Astrocyte (in vitro differentiated cells and primary cell): ENCODE measurements around the gene ARSI. TPM values are rescaled to one million over a fixed set of nuclear protein-coding genes. Genes with fewer than 3 reads are reported as not detected.
A peak's percentile ranks its signal among the peaks of the same experiment; 100 is the strongest.

Source experiments
- DNase-seq: peaks from one replicate; pipeline ENCODE4 v3.0.0-alpha.2; 2010; ENCODE audit warnings: low read depth
- FAIRE-seq: peaks from 2 replicates; lab custom pipeline; 2011; peaks lifted over from hg19 to GRCh38; lab: Jason Lieb, UNC
- H2AFZ ChIP-seq: 2 replicates; pipeline ENCODE4 v1.6.0; 2012; ENCODE audit warnings: low read depth, low read length, inconsistent platforms
- H3K27ac ChIP-seq: 2 replicates; pipeline ENCODE4 v1.5.1; 2011; ENCODE audit warnings: low read depth, low read length, inconsistent platforms
- H3K27me3 ChIP-seq: 2 replicates; pipeline ENCODE4 v1.6.0; 2011; ENCODE audit warnings: low read length, inconsistent platforms; ENCODE audit not compliant: insufficient read depth
- H3K36me3 ChIP-seq: 2 replicates; pipeline ENCODE4 v1.5.1; 2011; ENCODE audit warnings: low read length, inconsistent platforms; ENCODE audit not compliant: insufficient read depth
- H3K4me1 ChIP-seq: 2 replicates; pipeline ENCODE4 v1.5.1; 2011; ENCODE audit warnings: low read length, inconsistent platforms; ENCODE audit not compliant: insufficient read depth
- H3K4me2 ChIP-seq: 2 replicates; pipeline ENCODE4 v1.6.0; 2012; ENCODE audit warnings: low read length, inconsistent platforms
- H3K4me3 ChIP-seq: 2 replicates; pipeline ENCODE4 v1.5.1; 2011; ENCODE audit warnings: low read depth, mild to moderate bottlenecking, low read length, inconsistent platforms; ENCODE audit not compliant: insufficient read depth
- H3K79me2 ChIP-seq: 2 replicates; pipeline ENCODE4 v1.6.0; 2012; ENCODE audit warnings: mild to moderate bottlenecking, low read length, inconsistent platforms; ENCODE audit not compliant: insufficient read depth
- H3K9ac ChIP-seq: 2 replicates; pipeline ENCODE4 v1.6.0; 2012; ENCODE audit warnings: mild to moderate bottlenecking, low read length, inconsistent platforms
- H3K9me3 ChIP-seq: 2 replicates; pipeline ENCODE4 v1.5.1; 2012; ENCODE audit warnings: low read depth, mild to moderate bottlenecking, low read length, inconsistent platforms; ENCODE audit not compliant: insufficient read depth
- H4K20me1 ChIP-seq: 2 replicates; pipeline ENCODE4 v1.6.0; 2012; ENCODE audit warnings: low read length, inconsistent platforms; ENCODE audit not compliant: insufficient read depth
- H3K27ac Mint-ChIP-seq: one replicate; pipeline ENCODE4 v1.8.0; 2021; ENCODE audit warnings: mild to moderate bottlenecking, mixed read lengths; ENCODE audit not compliant: unreplicated experiment
- H3K27me3 Mint-ChIP-seq: one replicate; pipeline ENCODE4 v1.8.0; 2021; ENCODE audit warnings: low read depth, mixed read lengths; ENCODE audit not compliant: unreplicated experiment
- H3K36me3 Mint-ChIP-seq: one replicate; pipeline ENCODE4 v1.8.0; 2021; ENCODE audit warnings: low read depth, mixed read lengths; ENCODE audit not compliant: unreplicated experiment
- H3K4me1 Mint-ChIP-seq: one replicate; pipeline ENCODE4 v1.8.0; 2021; ENCODE audit warnings: low read depth, mixed read lengths; ENCODE audit not compliant: unreplicated experiment
- H3K4me3 Mint-ChIP-seq: one replicate; pipeline ENCODE4 v1.8.0; 2021; ENCODE audit warnings: mild to moderate bottlenecking, moderate library complexity, mixed read lengths; ENCODE audit not compliant: unreplicated experiment
- H3K9me3 Mint-ChIP-seq: one replicate; pipeline ENCODE4 v1.8.0; 2021; ENCODE audit warnings: mild to moderate bottlenecking, mixed read lengths; ENCODE audit not compliant: unreplicated experiment
- EZH2 ChIP-seq: IDR thresholded peaks from 2 replicates; pipeline ENCODE4 v1.6.1; 2012; ENCODE audit warnings: mild to moderate bottlenecking, low read length, inconsistent platforms; ENCODE audit not compliant: insufficient read depth
- total RNA-seq: library from RNA; stranded (reverse); gene quantifications from 2 replicates; pipeline ENCODE4 v1.2.1, GENCODE V29; 2021
- TF ChIP-seq, protein P1 (sequence below): IDR thresholded peaks from 2 replicates; pipeline ENCODE4 v1.5.1; 2011; ENCODE audit warnings: low read depth, mild to moderate bottlenecking, inconsistent platforms, low read length, moderate library complexity; ENCODE audit not compliant: insufficient read depth

ARSI gene
- total RNA-seq, 1 donor from 2014 or later, result 23.0 TPM

DNA sequence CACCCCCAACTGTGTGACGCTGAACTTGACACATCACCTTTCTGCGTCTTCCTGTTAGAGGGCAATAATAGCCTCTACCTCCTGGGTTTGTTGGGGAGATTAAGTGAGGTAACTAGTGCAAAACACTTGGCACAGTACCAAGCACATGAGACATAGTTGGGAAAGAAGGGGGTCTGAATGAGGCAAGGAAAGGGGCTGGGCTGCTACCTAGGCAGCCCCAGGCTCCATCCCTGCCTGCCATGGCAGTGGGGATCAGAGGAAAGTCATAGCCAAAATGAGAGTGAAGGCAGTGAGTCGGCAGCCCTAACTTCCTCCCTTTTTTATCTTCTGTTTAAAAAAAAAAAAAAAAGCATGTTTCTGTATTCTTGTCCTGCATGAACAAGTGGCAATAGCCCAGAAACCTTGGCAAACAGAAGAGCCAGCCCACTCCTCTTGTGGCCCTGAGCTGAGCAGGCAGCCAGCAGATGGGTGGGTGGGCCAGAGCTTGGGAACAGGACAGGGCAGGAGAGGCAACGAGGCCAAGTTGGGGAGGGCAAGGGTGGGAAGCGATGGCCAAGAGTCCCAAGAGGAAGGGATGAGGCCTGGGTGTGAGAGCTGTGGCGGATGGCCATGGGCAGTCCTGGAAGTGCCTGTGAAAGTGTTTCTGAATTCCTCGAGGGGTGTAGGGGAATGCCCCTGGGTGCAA lies 24.5 kb downstream of the ARSI start:
- peak overlapping the region; percentile 16 for H3K4me2 ChIP-seq
- Mint-ChIP-seq H3K36me3 (peaks cover under 1% of the 10 kb centered on the region), H3K9me3 (peaks cover under 1% of the 10 kb centered on the region), H3K4me3 (no peak overlapping the region), H3K27ac (peak overlapping the region; percentile 88), H3K27me3 (peaks cover 6% of the 10 kb centered on the region), H3K4me1 (peaks cover 32% of the 10 kb centered on the region)
- TF ChIP-seq, protein P1, sequence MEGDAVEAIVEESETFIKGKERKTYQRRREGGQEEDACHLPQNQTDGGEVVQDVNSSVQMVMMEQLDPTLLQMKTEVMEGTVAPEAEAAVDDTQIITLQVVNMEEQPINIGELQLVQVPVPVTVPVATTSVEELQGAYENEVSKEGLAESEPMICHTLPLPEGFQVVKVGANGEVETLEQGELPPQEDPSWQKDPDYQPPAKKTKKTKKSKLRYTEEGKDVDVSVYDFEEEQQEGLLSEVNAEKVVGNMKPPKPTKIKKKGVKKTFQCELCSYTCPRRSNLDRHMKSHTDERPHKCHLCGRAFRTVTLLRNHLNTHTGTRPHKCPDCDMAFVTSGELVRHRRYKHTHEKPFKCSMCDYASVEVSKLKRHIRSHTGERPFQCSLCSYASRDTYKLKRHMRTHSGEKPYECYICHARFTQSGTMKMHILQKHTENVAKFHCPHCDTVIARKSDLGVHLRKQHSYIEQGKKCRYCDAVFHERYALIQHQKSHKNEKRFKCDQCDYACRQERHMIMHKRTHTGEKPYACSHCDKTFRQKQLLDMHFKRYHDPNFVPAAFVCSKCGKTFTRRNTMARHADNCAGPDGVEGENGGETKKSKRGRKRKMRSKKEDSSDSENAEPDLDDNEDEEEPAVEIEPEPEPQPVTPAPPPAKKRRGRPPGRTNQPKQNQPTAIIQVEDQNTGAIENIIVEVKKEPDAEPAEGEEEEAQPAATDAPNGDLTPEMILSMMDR, result no peak
- no peak for TF ChIP-seq EZH2
- FAIRE-seq, result no peak
- H3K79me2 ChIP-seq, result no peaks in the 10 kb centered on the region
- no peaks in the 10 kb centered on the region for H3K36me3 ChIP-seq
- H3K9me3 ChIP-seq, result no peaks in the 10 kb centered on the region
- H3K4me3 ChIP-seq, result no peak overlapping the region
- no peak overlapping the region for H2AFZ ChIP-seq
- H3K4me1 ChIP-seq, result peaks cover 16% of the 10 kb centered on the region
- no peaks in the 10 kb centered on the region for H4K20me1 ChIP-seq
- H3K9ac ChIP-seq, result no peak overlapping the region
- H3K27me3 ChIP-seq, result no peaks in the 10 kb centered on the region
- DNase-seq, result peak; percentile 22
- H3K27ac ChIP-seq, result no peak overlapping the region

DNA sequence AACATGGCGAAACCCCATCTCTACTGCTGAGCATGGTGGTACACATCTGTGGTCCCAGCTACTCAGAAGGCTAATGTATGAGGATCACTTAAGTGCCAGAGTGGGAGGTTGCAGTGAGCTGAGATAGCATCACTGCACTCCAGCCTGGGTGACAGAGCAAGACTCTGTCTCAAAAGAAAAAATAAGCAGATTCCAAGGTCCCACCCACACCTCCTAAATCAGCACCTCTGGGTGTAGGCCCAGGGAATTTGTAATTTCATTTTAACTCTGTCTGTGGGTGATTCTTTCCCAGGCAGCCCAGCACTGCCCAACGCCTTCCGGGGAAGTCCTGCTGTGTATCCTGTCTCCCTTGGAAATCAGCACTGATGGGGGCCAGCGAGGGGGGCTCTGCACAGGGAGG lies 25.7 kb downstream of the ARSI start:
- H3K4me3 Mint-ChIP-seq, result no peak overlapping the region
- H3K4me1 Mint-ChIP-seq, result peaks cover 29% of the 10 kb centered on the region
- no peaks in the 10 kb centered on the region for H3K9me3 Mint-ChIP-seq
- Histone ChIP-seq H3K4me2 (no peak overlapping the region), H3K79me2 (no peaks in the 10 kb centered on the region), H3K9me3 (no peaks in the 10 kb centered on the region), H3K36me3 (no peaks in the 10 kb centered on the region), H3K27me3 (no peaks in the 10 kb centered on the region), H3K4me3 (no peak overlapping the region), H3K27ac (no peak overlapping the region), H4K20me1 (no peaks in the 10 kb centered on the region), H2AFZ (no peak overlapping the region), H3K4me1 (peaks cover 16% of the 10 kb centered on the region), H3K9ac (no peak overlapping the region)
- no peaks in the 10 kb centered on the region for H3K27me3 Mint-ChIP-seq
- no peak for TF ChIP-seq EZH2
- TF ChIP-seq, protein P1, result no peak
- H3K27ac Mint-ChIP-seq, result no peak overlapping the region
- DNase-seq (no peak), FAIRE-seq (no peak)
- no peaks in the 10 kb centered on the region for H3K36me3 Mint-ChIP-seq

DNA sequence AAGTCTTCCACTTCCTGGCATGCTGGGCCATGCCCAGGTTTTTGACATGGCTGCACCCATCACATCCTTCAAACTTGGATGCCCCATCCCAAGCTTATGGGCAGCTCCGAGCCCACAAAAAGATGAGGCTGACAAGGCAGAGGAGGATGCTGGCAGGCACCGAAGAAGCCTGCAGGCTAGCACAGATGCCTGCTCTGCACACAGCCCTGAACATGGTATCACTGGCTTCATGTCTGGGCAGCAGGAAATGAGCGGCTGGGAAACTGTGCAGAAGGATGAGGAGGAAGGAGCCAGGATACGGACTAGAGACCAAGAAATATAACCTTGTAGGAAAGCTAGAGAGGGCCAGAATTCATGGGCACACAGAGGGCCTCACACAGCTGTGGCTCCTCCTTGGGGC lies 27.9 kb downstream of the ARSI start:
- Mint-ChIP-seq H3K27me3 (peaks cover 5% of the 10 kb centered on the region), H3K27ac (no peak overlapping the region), H3K4me3 (no peak overlapping the region), H3K9me3 (no peaks in the 10 kb centered on the region), H3K4me1 (peaks cover 24% of the 10 kb centered on the region), H3K36me3 (no peaks in the 10 kb centered on the region)
- FAIRE-seq (no peak), DNase-seq (no peak)
- TF ChIP-seq, protein P1, result no peak
- no peak for TF ChIP-seq EZH2
- H2AFZ ChIP-seq, result no peak overlapping the region
- H3K9ac ChIP-seq, result no peak overlapping the region
- H3K27me3 ChIP-seq, result no peaks in the 10 kb centered on the region
- no peaks in the 10 kb centered on the region for H4K20me1 ChIP-seq
- H3K36me3 ChIP-seq, result no peaks in the 10 kb centered on the region
- peaks cover 16% of the 10 kb centered on the region for H3K4me1 ChIP-seq
- H3K4me2 ChIP-seq, result no peak overlapping the region
- H3K27ac ChIP-seq, result no peak overlapping the region
- H3K9me3 ChIP-seq, result no peaks in the 10 kb centered on the region
- H3K79me2 ChIP-seq, result no peaks in the 10 kb centered on the region
- no peak overlapping the region for H3K4me3 ChIP-seq
